H1 (cell line): ENCODE data around the gene PNRC1. TPM values are rescaled to one million over a fixed set of nuclear protein-coding genes. Genes with fewer than 3 reads are reported as not detected.

Experiments
- CREB1 ChIP-seq: IDR thresholded peaks from 2 replicates; pipeline ENCODE4 v1.6.1; 2012; ENCODE audit warnings: inconsistent platforms
- JUND ChIP-seq: IDR thresholded peaks from 2 replicates; pipeline ENCODE4 v1.6.1; 2011; ENCODE audit warnings: mild to moderate bottlenecking, improper control_type of control experiment, low read length
- KDM1A ChIP-seq: fragments of 200-600, 300-600 bp; sonication (generic); IDR thresholded peaks from 2 replicates; pipeline ENCODE4 v1.7.1; 2016; ENCODE audit warnings: mild to moderate bottlenecking, low read length, borderline replicate concordance
- NANOG ChIP-seq: IDR thresholded peaks from 2 replicates; pipeline ENCODE4 v1.6.1; 2011; ENCODE audit warnings: low read length, low read depth, mild to moderate bottlenecking, inconsistent platforms; ENCODE audit not compliant: insufficient read depth, poor library complexity, severe bottlenecking
- PHF8 ChIP-seq: fragments of 200-600 bp; sonication (generic); conservative IDR thresholded peaks from 2 replicates; pipeline ENCODE4 v1.7.1; 2012; ENCODE audit warnings: low read depth, mild to moderate bottlenecking, inconsistent platforms, low read length, moderate library complexity
- RAD21 ChIP-seq, 2 experiments: IDR thresholded peaks in 1 of 2; conservative IDR thresholded peaks in 1 of 2; 2 replicates each; pipeline ENCODE4 v1.6.1; 2011; ENCODE audit warnings: low read depth in 2 of 2, low read length in 2 of 2, improper control_type of control experiment in 1 of 2, inconsistent platforms in 1 of 2, mild to moderate bottlenecking in 1 of 2, moderate library complexity in 1 of 2
- RNF2 ChIP-seq: fragments of 200-900, 300-1000 bp; sonication (generic); IDR thresholded peaks from 2 replicates; pipeline ENCODE4 v1.7.1; 2016; ENCODE audit warnings: borderline replicate concordance, low read depth, mild to moderate bottlenecking, antibody characterized with exemption, low read length; ENCODE audit not compliant: poor library complexity, severe bottlenecking; ENCODE audit errors: missing control alignments
- SP2 ChIP-seq: IDR thresholded peaks from 2 replicates; pipeline ENCODE4 v1.6.1; 2012; ENCODE audit warnings: mild to moderate bottlenecking, low read length, inconsistent platforms
- YY1 ChIP-seq: IDR thresholded peaks from 2 replicates; pipeline ENCODE4 v1.6.1; 2011; ENCODE audit warnings: low read depth, mild to moderate bottlenecking, low read length
- polyA plus RNA-seq, 7 experiments: library from polyadenylated mRNA; depleted of rRNA in 3 of 7; stranded (reverse) in 5 of 7; unstranded in 2 of 7; fragments of >200 nt in 5 of 7; fragments of 200-250 nt in 2 of 7; gene quantifications; 1 replicate in 5 of 7; 2 replicates in 1 of 7; 4 replicates in 1 of 7; pipeline versions ENCODE4 v1.2.1 to v1.2.3, GENCODE V29; 2011 to 2013; ENCODE audit warnings: missing spikeins in 2 of 7, mixed read lengths in 2 of 7
- total RNA-seq: library from RNA; stranded (reverse); fragmentation: NEBNext Ultra II Directional; extraction: Animal tissue kit (Norgen Biotek cat#: 25700); gene quantifications from 2 replicates; pipeline ENCODE4 v1.2.1, GENCODE V29; 2021

The PNRC1 gene
- total and polyA plus RNA-seq, 2 of the 8 experiments (the other 6 are each of a cell fraction or from before 2014, with no cell fraction given) = 6.3 to 48.5 TPM

DNA sequence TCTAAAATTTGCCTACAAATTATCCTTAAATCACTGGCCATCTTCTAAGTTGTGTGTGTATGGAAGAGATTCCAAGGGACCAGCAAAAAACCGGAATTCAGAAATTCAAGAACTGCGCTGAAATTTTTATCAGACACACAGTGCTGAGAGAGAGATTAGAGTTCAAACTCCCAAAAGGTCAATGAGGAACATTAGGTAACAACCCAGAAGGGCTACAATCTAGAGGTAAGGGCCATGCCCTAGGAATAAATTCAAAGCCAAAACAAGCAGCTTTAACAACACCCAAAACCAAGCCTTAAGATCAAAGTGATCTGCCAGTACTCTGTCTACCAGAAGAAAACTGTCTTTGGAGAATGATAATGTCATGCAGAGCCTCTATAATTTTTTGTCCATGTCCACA, 19.6 kb downstream of the PNRC1 start (continued):
- TF ChIP-seq RNF2 = no peak
- TF ChIP-seq RAD21 (IDR thresholded peaks at IDR 0.05 in 1 of 2, conservative IDR thresholded peaks at IDR 0.05 in 1 of 2; ENCODE audit: low read depth in 2 of 2, low read length in 2 of 2) = no peak
- no peak for TF ChIP-seq YY1
- TF ChIP-seq SP2 = no peak
- no peak for TF ChIP-seq KDM1A
- no peak for TF ChIP-seq JUND
- TF ChIP-seq PHF8 = no peak
- no peak for TF ChIP-seq CREB1
- no peak for TF ChIP-seq NANOG
